ES-I3 (cell line): Measurements from ENCODE around the gene DLG2.

Experiments
- H3K36me3 ChIP-seq: 2 replicates; pipeline ENCODE4 v1.6.1; 2013; ENCODE audit warnings: mild to moderate bottlenecking, low read length, control low read depth, moderate library complexity; ENCODE audit not compliant: insufficient read depth
- H3K4me1 ChIP-seq: 2 replicates; pipeline ENCODE4 v1.6.1; 2013; ENCODE audit warnings: mild to moderate bottlenecking, control low read depth, low read length; ENCODE audit not compliant: insufficient read depth
- H3K9ac ChIP-seq: 2 replicates; pipeline ENCODE4 v1.6.1; 2013; ENCODE audit warnings: low read depth, mild to moderate bottlenecking, low read length, moderate library complexity
- H3K9me3 ChIP-seq: 2 replicates; pipeline ENCODE4 v1.6.1; 2013; ENCODE audit warnings: mild to moderate bottlenecking, low read length, moderate library complexity; ENCODE audit not compliant: control insufficient read depth, insufficient read depth

DLG2 gene

GRCh38 chr11:83924795-83925542 lies 1702.2 kb downstream of the DLG2 start:
- Histone ChIP-seq H3K9ac (no peak overlapping the region), H3K36me3 (no peaks in the 10 kb centered on the region), H3K9me3 (no peaks in the 10 kb centered on the region), H3K4me1 (no peaks in the 10 kb centered on the region)

- Histone ChIP-seq H3K36me3 (no peaks in the 10 kb centered on the region), H3K9me3 (no peaks in the 10 kb centered on the region), H3K4me1 (no peaks in the 10 kb centered on the region), H3K9ac (no peak overlapping the region)
Measured at GRCh38 chr11:83923961-83924360, 1703.2 kb downstream of the DLG2 start.

GRCh38 chr11:83922953-83923352 lies 1704.2 kb downstream of the DLG2 start:
- Histone ChIP-seq H3K4me1 (no peaks in the 10 kb centered on the region), H3K36me3 (no peaks in the 10 kb centered on the region), H3K9ac (no peak overlapping the region), H3K9me3 (no peaks in the 10 kb centered on the region)

- Histone ChIP-seq H3K4me1 (no peaks in the 10 kb centered on the region), H3K9ac (no peak overlapping the region), H3K9me3 (no peaks in the 10 kb centered on the region), H3K36me3 (no peaks in the 10 kb centered on the region)
Measured at GRCh38 chr11:83922318-83922717, 1704.8 kb downstream of the DLG2 start.

GRCh38 chr11:83921447-83922192 lies 1705.5 kb downstream of the DLG2 start:
- H3K9me3 ChIP-seq: no peaks in the 10 kb centered on the region
- H3K4me1 ChIP-seq: no peaks in the 10 kb centered on the region
- no peak overlapping the region for H3K9ac ChIP-seq
- H3K36me3 ChIP-seq: no peaks in the 10 kb centered on the region

GRCh38 chr11:83918476-83918875 lies 1708.7 kb downstream of the DLG2 start:
- Histone ChIP-seq H3K9me3 (no peaks in the 10 kb centered on the region), H3K4me1 (no peaks in the 10 kb centered on the region), H3K36me3 (no peaks in the 10 kb centered on the region), H3K9ac (no peak overlapping the region)

- Histone ChIP-seq H3K4me1 (no peaks in the 10 kb centered on the region), H3K36me3 (no peaks in the 10 kb centered on the region), H3K9ac (no peak overlapping the region), H3K9me3 (no peaks in the 10 kb centered on the region)
Measured at GRCh38 chr11:83914995-83915394, 1712.1 kb downstream of the DLG2 start.

GRCh38 chr11:83909579-83910534 lies 1717.3 kb downstream of the DLG2 start:
- Histone ChIP-seq H3K4me1 (no peaks in the 10 kb centered on the region), H3K36me3 (no peaks in the 10 kb centered on the region), H3K9ac (no peak overlapping the region), H3K9me3 (no peaks in the 10 kb centered on the region)

- Histone ChIP-seq H3K9ac (no peak overlapping the region), H3K9me3 (no peaks in the 10 kb centered on the region), H3K36me3 (no peaks in the 10 kb centered on the region), H3K4me1 (no peaks in the 10 kb centered on the region)
Measured at GRCh38 chr11:83908298-83908856, 1718.8 kb downstream of the DLG2 start.

- no peaks in the 10 kb centered on the region for H3K36me3 ChIP-seq
- H3K9ac ChIP-seq: no peak overlapping the region
- no peaks in the 10 kb centered on the region for H3K9me3 ChIP-seq
- 0 out of 2 replicates have a peak, but pooled peaks cover 4% of the 10 kb centered on the region for H3K4me1 ChIP-seq
Measured at GRCh38 chr11:83895516-83895915, 1731.6 kb downstream of the DLG2 start.

- no peaks in the 10 kb centered on the region for H3K36me3 ChIP-seq
- no peaks in the 10 kb centered on the region for H3K4me1 ChIP-seq
- no peak overlapping the region for H3K9ac ChIP-seq
- H3K9me3 ChIP-seq: no peaks in the 10 kb centered on the region; the same call in 1 of the 2 replicates
Measured at GRCh38 chr11:83881428-83881827, 1745.7 kb downstream of the DLG2 start.

GRCh38 chr11:83871054-83871453 lies 1756.1 kb downstream of the DLG2 start:
- H3K9ac ChIP-seq: no peak overlapping the region
- H3K9me3 ChIP-seq: no peaks in the 10 kb centered on the region
- H3K36me3 ChIP-seq: no peaks in the 10 kb centered on the region
- no peaks in the 10 kb centered on the region for H3K4me1 ChIP-seq

GRCh38 chr11:83866655-83867054 lies 1760.5 kb downstream of the DLG2 start:
- no peaks in the 10 kb centered on the region for H3K36me3 ChIP-seq
- H3K9me3 ChIP-seq: no peaks in the 10 kb centered on the region
- no peak overlapping the region for H3K9ac ChIP-seq
- H3K4me1 ChIP-seq: no peaks in the 10 kb centered on the region
